GM12864 (cell line): ENCODE data around the gene WDPCP.

Source experiments
- DNase-seq: peaks from one replicate; pipeline ENCODE4 v3.0.0-alpha.2; 2011; ENCODE audit warnings: low read depth
- H3K4me3 ChIP-seq: 2 replicates; pipeline ENCODE4 v1.5.1; 2011; ENCODE audit warnings: mild to moderate bottlenecking, low read depth, low read length, control low read depth
- TF ChIP-seq, protein P1 (sequence below): IDR thresholded peaks from 2 replicates; pipeline ENCODE4 v1.5.1; 2011; ENCODE audit warnings: low read depth, mild to moderate bottlenecking, moderate library complexity, low read length, control low read depth, inconsistent platforms; ENCODE audit errors: missing control alignments

The WDPCP gene

DNA sequence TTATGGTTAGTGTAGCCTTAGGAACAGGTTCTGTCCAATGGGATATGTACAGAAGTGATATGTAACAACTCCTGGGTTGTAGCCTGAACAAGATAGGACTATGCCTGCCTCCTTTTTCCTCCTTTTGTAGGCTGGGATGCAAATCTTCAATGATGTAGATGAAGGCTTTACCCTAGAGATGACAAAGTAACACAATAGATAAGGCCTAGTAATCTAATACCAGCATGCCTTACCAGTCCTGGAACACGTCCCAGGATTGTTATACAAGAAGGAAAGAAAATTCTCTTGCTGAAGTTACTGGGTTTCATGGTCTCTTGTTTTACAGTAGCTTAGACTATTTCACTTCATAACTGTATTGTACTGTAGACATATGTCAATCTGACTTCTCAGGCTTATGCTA lies 345.5 kb downstream of the WDPCP start:
- H3K4me3 ChIP-seq = no peak overlapping the region
- DNase-seq = no peak
- TF ChIP-seq, protein P1, sequence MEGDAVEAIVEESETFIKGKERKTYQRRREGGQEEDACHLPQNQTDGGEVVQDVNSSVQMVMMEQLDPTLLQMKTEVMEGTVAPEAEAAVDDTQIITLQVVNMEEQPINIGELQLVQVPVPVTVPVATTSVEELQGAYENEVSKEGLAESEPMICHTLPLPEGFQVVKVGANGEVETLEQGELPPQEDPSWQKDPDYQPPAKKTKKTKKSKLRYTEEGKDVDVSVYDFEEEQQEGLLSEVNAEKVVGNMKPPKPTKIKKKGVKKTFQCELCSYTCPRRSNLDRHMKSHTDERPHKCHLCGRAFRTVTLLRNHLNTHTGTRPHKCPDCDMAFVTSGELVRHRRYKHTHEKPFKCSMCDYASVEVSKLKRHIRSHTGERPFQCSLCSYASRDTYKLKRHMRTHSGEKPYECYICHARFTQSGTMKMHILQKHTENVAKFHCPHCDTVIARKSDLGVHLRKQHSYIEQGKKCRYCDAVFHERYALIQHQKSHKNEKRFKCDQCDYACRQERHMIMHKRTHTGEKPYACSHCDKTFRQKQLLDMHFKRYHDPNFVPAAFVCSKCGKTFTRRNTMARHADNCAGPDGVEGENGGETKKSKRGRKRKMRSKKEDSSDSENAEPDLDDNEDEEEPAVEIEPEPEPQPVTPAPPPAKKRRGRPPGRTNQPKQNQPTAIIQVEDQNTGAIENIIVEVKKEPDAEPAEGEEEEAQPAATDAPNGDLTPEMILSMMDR = no peak

GRCh38 chr2:63225964-63226686 lies 362.2 kb downstream of the WDPCP start:
- DNase-seq = no peak
- TF ChIP-seq, protein P1 = no peak
- no peak overlapping the region for H3K4me3 ChIP-seq

DNA sequence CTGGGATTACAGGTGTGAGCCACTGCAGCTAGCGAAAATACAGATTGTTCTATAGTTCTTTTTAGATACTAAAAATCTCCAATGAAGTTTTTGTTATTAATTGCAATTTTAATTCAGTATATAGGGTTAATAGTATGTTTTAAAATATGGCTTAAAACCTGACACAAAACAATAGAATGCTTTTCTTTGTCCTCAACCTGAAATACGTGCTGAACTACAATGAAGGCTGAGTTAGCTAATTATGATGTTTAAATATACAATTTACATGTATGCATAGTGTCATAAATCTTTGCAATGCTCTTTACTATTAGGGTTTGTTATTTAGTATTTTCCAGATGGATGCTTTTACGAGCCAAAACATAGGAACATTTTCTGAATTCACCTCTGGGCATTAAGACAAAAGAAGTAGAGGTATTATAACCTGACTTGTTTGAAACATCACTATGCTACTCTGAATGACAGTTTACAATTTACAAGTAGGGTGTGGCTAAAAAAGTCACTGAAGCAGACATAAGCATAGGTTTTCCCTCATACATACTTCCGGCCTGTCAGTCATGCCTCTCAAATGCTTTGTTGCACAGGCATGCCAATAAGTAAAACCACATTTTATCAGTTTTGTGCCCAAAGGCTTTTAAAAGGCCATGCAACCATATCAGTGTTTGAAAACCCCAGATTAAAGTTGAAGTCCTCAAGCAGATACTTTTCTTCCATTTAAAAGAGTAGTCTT lies 369.3 kb downstream of the WDPCP start:
- no peak overlapping the region for H3K4me3 ChIP-seq
- TF ChIP-seq, protein P1 = no peak
- no peak for DNase-seq

GRCh38 chr2:63195310-63195709 lies 393.0 kb downstream of the WDPCP start:
- no peak for DNase-seq
- TF ChIP-seq, protein P1 = no peak
- no peak overlapping the region for H3K4me3 ChIP-seq

GRCh38 chr2:63194175-63194574 lies 394.1 kb downstream of the WDPCP start:
- no peak for DNase-seq
- TF ChIP-seq, protein P1 = no peak
- H3K4me3 ChIP-seq = no peak overlapping the region

- TF ChIP-seq, protein P1 = no peak
- no peak for DNase-seq
- H3K4me3 ChIP-seq = no peak overlapping the region
These were observed 395.1 kb downstream of the WDPCP start for GRCh38 chr2:63192889-63193774.
